GM12878 (cell line): ENCODE results near the gene ADAMTS16. TPM values are rescaled to one million over a fixed set of nuclear protein-coding genes. Genes with fewer than 3 reads are reported as not detected.

Source experiments
- ATAC-seq: fragments of 200-7000 bp; cut with Tn5 transposase; 3 replicates; pipeline ENCODE4 v1.9.1; 2020; ENCODE audit warnings: mild to moderate bottlenecking, moderate library complexity
- BruUV-seq: library from RNA; stranded (reverse); fragments of 400-500 nt; replicated peaks from 2 replicates; lab custom pipeline; 2021; lab: Mats Ljungman, UMichigan
- CTCF ChIA-PET: fragments of 300-600 bp; sonication (Branson Sonifier 250); formaldehyde crosslinking; extraction: SDS; loops from one replicate; lab custom pipeline; 2021; ENCODE audit warnings: inconsistent platforms; lab: Yijun Ruan, JAX
- POLR2A ChIA-PET: fragments of 350-600 bp; formaldehyde crosslinking; extraction: SDS; loops from one replicate; lab custom pipeline; 2021; ENCODE audit warnings: inconsistent platforms; lab: Charles Lee
- RAD21 ChIA-PET: fragments of 300-600 bp; sonication (Branson Sonifier 250); formaldehyde crosslinking; loops from one replicate; lab custom pipeline; 2023; ENCODE audit warnings: antibody characterized with exemption; ENCODE audit not compliant: unreplicated experiment; lab: Charles Lee
- SMC1A ChIA-PET: fragments of 300-600 bp; sonication (Branson Sonifier 250); formaldehyde crosslinking; loops from one replicate; lab custom pipeline; 2023; ENCODE audit not compliant: unreplicated experiment, uncharacterized antibody; lab: Charles Lee
- DNase-seq: peaks from one replicate; pipeline ENCODE4 v3.0.0-alpha.2; 2011; ENCODE audit warnings: low read depth, low spot score
- FAIRE-seq: peaks from 3 replicates; lab custom pipeline; 2011; peaks lifted over from hg19 to GRCh38; lab: Jason Lieb, UNC
- H2AFZ ChIP-seq: 2 replicates; pipeline ENCODE4 v1.6.0; 2011; ENCODE audit warnings: low read depth, low read length, control low read depth; ENCODE audit not compliant: control insufficient read depth
- H3K27ac ChIP-seq: 2 replicates; pipeline ENCODE4 v1.5.1; 2011; ENCODE audit warnings: control low read depth; ENCODE audit not compliant: control insufficient read depth, insufficient read depth
- H3K27me3 ChIP-seq, 2 experiments: replicated peaks in 1 of 2; 2 replicates each; pipeline versions ENCODE4 v1.6.0 to v1.6.1; 2011; ENCODE audit warnings: low read length in 1 of 2; ENCODE audit not compliant: control insufficient read depth in 2 of 2, insufficient read depth in 2 of 2
- H3K36me3 ChIP-seq, 2 experiments: 2 replicates each; pipeline ENCODE4 v1.5.1; 2011; ENCODE audit warnings: low read length in 1 of 2; ENCODE audit not compliant: control insufficient read depth in 2 of 2, insufficient read depth in 2 of 2
- H3K4me1 ChIP-seq: 2 replicates; pipeline ENCODE4 v1.6.1; 2011; ENCODE audit warnings: mild to moderate bottlenecking, low read length, moderate library complexity, mixed read lengths; ENCODE audit not compliant: control insufficient read depth, insufficient read depth
- H3K4me2 ChIP-seq: 2 replicates; pipeline ENCODE4 v1.6.0; 2011; ENCODE audit warnings: control low read depth; ENCODE audit not compliant: control insufficient read depth, insufficient read depth
- H3K4me3 ChIP-seq: fragments of 200-600 bp; sonication (generic); 2 replicates; pipeline ENCODE4 v1.5.1; 2016
- H3K79me2 ChIP-seq: 2 replicates; pipeline ENCODE4 v1.6.0; 2011; ENCODE audit warnings: low read length; ENCODE audit not compliant: control insufficient read depth, insufficient read depth
- H3K9ac ChIP-seq: 2 replicates; pipeline ENCODE4 v1.8.0; 2011; ENCODE audit warnings: low read length, control low read depth, mixed read lengths; ENCODE audit not compliant: control insufficient read depth, insufficient read depth
- H3K9me3 ChIP-seq: replicated peaks from 3 replicates; pipeline ENCODE4 v1.5.1; 2011; ENCODE audit warnings: mild to moderate bottlenecking, low read length; ENCODE audit not compliant: control insufficient read depth, insufficient read depth
- H4K20me1 ChIP-seq: 2 replicates; pipeline ENCODE4 v1.6.0; 2011; ENCODE audit not compliant: control insufficient read depth, insufficient read depth
- EGR1 ChIP-seq, 2 experiments: IDR thresholded peaks; 1 replicate in 1 of 2; 2 replicates in 1 of 2; pipeline ENCODE4 v1.6.1; 2011 to 2012; ENCODE audit warnings: low read depth in 2 of 2, low read length in 2 of 2, borderline replicate concordance in 1 of 2, mild to moderate bottlenecking in 1 of 2, moderate library complexity in 1 of 2
- JUNB ChIP-seq: IDR thresholded peaks from 2 replicates; pipeline ENCODE4 v1.6.1; 2016; ENCODE audit warnings: antibody characterized with exemption, mild to moderate bottlenecking
- NR2F1 ChIP-seq: fragments of 450-650 bp; conservative IDR thresholded peaks from 2 replicates; pipeline ENCODE4 v1.6.1; 2017; ENCODE audit warnings: mild to moderate bottlenecking
- YY1 ChIP-seq: IDR thresholded peaks from 2 replicates; pipeline ENCODE4 v1.6.1; 2011; ENCODE audit warnings: low read depth, mild to moderate bottlenecking, low read length
- WGBS: methylation state at CpG from one replicate; pipeline ENCODE4 v1.1.6; 2016; ENCODE audit warnings: low lambda C conversion rate; ENCODE audit not compliant: insufficient replicate concordance, insufficient coverage; ENCODE audit errors: missing lambda C conversion rate; 5-methylcytosine and 5-hydroxymethylcytosine counted together
- in situ Hi-C: fragments of 300-500 bp; cut with MboI; formaldehyde crosslinking; loops from 9 replicates; pipeline ENCODE4 v1.14.3; 2018; ENCODE audit warnings: mixed read lengths
- intact Hi-C: fragments of 100-400 bp; cut with micrococcal nuclease; formaldehyde crosslinking; loops from one replicate; pipeline ENCODE4 v1.14.2; 2022; ENCODE audit not compliant: unreplicated experiment
- polyA plus RNA-seq, 11 experiments: library from polyadenylated mRNA; depleted of rRNA in 4 of 11; unstranded in 6 of 11; stranded (reverse) in 5 of 11; fragments of >200 nt; fragmentation: Nextera tagmentation in 4 of 11; fragmentation: Illumina TruSeq in 1 of 11; extraction: Ambion mirVana in 4 of 11; extraction: Trizol in 1 of 11; gene quantifications; 1 replicate in 1 of 11; 2 replicates in 10 of 11; pipeline versions ENCODE4 v1.2.1 to v1.2.3, GENCODE V29; 2011 to 2016; ENCODE audit warnings: inconsistent platforms in 2 of 11, missing spikeins in 2 of 11, low read depth in 1 of 11
- total RNA-seq, 4 experiments: library from RNA; depleted of rRNA in 3 of 4; stranded (reverse); fragments of >200 nt in 3 of 4; fragmentation: Illumina TruSeq in 1 of 4; extraction: Trizol in 1 of 4; gene quantifications; 2 replicates each; pipeline versions ENCODE4 v1.2.1 to v1.2.3, GENCODE V29; 2013 to 2021

ADAMTS16 gene
- total and polyA plus RNA-seq, 10 of the 15 experiments (the other 5 are each of a cell fraction or from before 2014, with no cell fraction given): 0.04 TPM; not detected in 9

GRCh38 chr5:5363045-5363444 is 222.9 kb downstream of the ADAMTS16 start:
- BruUV-seq: no TSS peak

DNA sequence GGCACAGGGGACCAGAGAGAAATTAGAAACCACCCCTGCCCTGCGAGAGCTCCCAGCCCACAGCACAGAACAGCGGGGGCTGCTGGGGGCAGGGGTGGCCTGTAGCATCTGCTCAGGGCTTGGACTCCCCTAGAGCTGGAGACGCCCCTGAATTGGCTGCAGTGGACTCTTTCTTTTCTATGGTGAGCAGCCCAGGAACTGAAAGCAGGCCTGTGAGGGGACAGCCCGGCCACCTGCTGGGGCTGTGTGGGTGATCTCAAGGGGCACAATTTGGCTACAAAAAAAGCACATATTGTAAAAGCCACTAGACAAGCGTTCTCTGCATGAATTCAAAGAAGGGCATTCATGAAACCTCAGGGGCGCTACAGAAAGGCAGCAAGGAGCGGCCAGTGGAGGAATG is 224.8 kb downstream of the ADAMTS16 start:
- ChIA-PET SMC1A (no interaction called here), RAD21 (no interaction called here), CTCF (no interaction called here), POLR2A (no interaction called here)
- BruUV-seq: no TSS peak
- Histone ChIP-seq H3K4me2 (no peak overlapping the region), H3K27me3 (no peaks in the 10 kb centered on the region), H3K27ac (no peak overlapping the region), H3K4me1 (no peaks in the 10 kb centered on the region), H3K9me3 (no peaks in the 10 kb centered on the region), H3K36me3 (no peaks in the 10 kb centered on the region), H3K9ac (no peak overlapping the region), H3K79me2 (no peaks in the 10 kb centered on the region), H4K20me1 (no peaks in the 10 kb centered on the region), H3K4me3 (no peak overlapping the region), H2AFZ (no peak overlapping the region)
- FAIRE-seq (no peak), DNase-seq (no peak), ATAC-seq (0 out of 3 replicates have a peak, but pooled peaks have one; percentile 32)
- in situ Hi-C loops: no loop called here
- TF ChIP-seq EGR1 (IDR thresholded peaks at IDR 0.05; ENCODE audit: borderline replicate concordance in 1 of 2, low read depth in 2 of 2, low read length in 2 of 2) (no peak), JUNB (no peak)
- intact Hi-C loops: no loop called here
- WGBS: 14% methylated on average over 7 of the region's 7 CpGs

More at GRCh38 chr5:5363045-5363444, 222.9 kb downstream of the ADAMTS16 start:
- RAD21 ChIA-PET: no interaction called here
- SMC1A ChIA-PET: no interaction called here
- Histone ChIP-seq H3K27ac (no peak overlapping the region), H3K9ac (no peak overlapping the region), H3K4me3 (no peak overlapping the region), H3K79me2 (no peaks in the 10 kb centered on the region), H4K20me1 (no peaks in the 10 kb centered on the region)
- no peak for FAIRE-seq
- 12% methylated on average over 3 of the region's 3 CpGs for WGBS
- 0 out of 2 replicates have a peak, but pooled peaks have one; percentile 51 for TF ChIP-seq NR2F1
- no peak for TF ChIP-seq YY1
- TF ChIP-seq, all 136 proteins: peak for 1
- no peaks in the 10 kb centered on the region for H3K9me3 ChIP-seq
- intact Hi-C loops: no loop called here
- DNase-seq (no peak), ATAC-seq (no peak)
- CTCF ChIA-PET: interaction anchor here (1.0 kb wide), 1 partner anchor 51 kb away, joined by 3 read pairs; no protein-coding TSS in a partner anchor
- H3K27me3 ChIP-seq: no peaks in the 10 kb centered on the region
- no peaks in the 10 kb centered on the region for H3K4me1 ChIP-seq
- no peak overlapping the region for H3K4me2 ChIP-seq
- POLR2A ChIA-PET: no interaction called here
- H2AFZ ChIP-seq: no peak overlapping the region
- H3K36me3 ChIP-seq: no peaks in the 10 kb centered on the region
- in situ Hi-C loops: no loop called here
